NB4 (cell line): Measurements from ENCODE around the gene ZNF326.
A peak's percentile ranks its signal among the peaks of the same experiment; 100 is the strongest.
"Not testable (repeated sequence)": the region's sequence is repeated elsewhere in the genome, so short reads cannot be mapped to it uniquely, and the experiment has no call there.

Experiments
- DNase-seq: peaks from one replicate; pipeline ENCODE4 v3.0.0; 2010; ENCODE audit warnings: low read depth
- H3K4me3 ChIP-seq: one replicate; pipeline ENCODE4 v1.5.1; 2011; ENCODE audit warnings: mild to moderate bottlenecking, low read depth, low read length, moderate library complexity
- MYC ChIP-seq: IDR thresholded peaks from 2 replicates; pipeline ENCODE4 v1.6.1; 2011; ENCODE audit warnings: low read depth, low read length
- POLR2A ChIP-seq: IDR thresholded peaks from 2 replicates; pipeline ENCODE4 v1.6.1; 2011; ENCODE audit warnings: mild to moderate bottlenecking; ENCODE audit not compliant: insufficient read length; ENCODE audit errors: extremely low read depth
- TF ChIP-seq, protein P1 (sequence below): IDR thresholded peaks from one replicate; pipeline ENCODE4 v1.5.1; 2012; ENCODE audit warnings: low read depth, low read length
- TF ChIP-seq, protein P2 (sequence below): IDR thresholded peaks from 2 replicates; pipeline ENCODE4 v1.6.1; 2011; ENCODE audit warnings: low read depth, low read length

The ZNF326 gene

DNA sequence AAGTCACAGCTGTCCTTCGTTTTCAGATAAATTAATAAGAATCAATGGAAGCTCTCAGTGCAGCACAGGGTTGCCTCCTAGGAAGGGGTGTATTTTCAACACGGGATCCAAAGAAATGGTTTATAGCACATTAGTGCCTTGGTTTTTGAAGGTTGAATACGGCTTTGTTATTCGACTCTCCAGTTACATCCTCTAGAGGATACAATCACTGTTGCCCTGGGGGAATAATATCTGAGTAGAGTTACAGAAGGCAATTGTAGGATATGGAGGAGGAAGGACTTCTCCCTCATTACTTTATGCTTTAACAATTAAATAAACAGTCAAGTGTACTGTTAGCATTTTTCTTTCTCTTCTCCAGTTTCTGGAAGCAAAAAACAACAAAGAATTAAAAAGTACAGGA, 14.3 kb upstream of the ZNF326 start:
- TF ChIP-seq POLR2A = no peak
- TF ChIP-seq, protein P1, sequence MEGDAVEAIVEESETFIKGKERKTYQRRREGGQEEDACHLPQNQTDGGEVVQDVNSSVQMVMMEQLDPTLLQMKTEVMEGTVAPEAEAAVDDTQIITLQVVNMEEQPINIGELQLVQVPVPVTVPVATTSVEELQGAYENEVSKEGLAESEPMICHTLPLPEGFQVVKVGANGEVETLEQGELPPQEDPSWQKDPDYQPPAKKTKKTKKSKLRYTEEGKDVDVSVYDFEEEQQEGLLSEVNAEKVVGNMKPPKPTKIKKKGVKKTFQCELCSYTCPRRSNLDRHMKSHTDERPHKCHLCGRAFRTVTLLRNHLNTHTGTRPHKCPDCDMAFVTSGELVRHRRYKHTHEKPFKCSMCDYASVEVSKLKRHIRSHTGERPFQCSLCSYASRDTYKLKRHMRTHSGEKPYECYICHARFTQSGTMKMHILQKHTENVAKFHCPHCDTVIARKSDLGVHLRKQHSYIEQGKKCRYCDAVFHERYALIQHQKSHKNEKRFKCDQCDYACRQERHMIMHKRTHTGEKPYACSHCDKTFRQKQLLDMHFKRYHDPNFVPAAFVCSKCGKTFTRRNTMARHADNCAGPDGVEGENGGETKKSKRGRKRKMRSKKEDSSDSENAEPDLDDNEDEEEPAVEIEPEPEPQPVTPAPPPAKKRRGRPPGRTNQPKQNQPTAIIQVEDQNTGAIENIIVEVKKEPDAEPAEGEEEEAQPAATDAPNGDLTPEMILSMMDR = no peak
- TF ChIP-seq, protein P2, sequence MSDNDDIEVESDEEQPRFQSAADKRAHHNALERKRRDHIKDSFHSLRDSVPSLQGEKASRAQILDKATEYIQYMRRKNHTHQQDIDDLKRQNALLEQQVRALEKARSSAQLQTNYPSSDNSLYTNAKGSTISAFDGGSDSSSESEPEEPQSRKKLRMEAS = no peak
- TF ChIP-seq MYC = no peak
- DNase-seq = no peak
- H3K4me3 ChIP-seq = no peak overlapping the region

DNA sequence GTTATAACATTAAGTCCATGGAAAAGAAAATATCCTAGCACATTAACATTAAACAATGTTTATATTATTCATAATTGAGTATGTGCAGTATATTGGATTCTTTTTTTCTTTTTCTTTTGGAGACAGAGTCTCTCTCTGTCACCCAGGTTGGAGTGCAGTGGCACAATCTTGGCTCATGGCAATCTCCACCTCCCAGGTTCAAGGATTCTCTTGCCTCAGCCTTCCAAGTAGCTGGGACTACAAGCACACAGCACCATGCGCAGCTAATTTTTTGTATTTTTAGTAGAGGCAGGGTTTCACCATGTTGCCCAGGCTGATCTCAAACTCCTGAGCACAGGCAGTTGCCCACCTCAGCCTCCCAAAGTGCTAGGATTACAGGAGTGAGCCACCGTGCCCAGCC, 12.1 kb upstream of the ZNF326 start:
- DNase-seq, H3K4me3 ChIP-seq: not testable (repeated sequence)

DNA sequence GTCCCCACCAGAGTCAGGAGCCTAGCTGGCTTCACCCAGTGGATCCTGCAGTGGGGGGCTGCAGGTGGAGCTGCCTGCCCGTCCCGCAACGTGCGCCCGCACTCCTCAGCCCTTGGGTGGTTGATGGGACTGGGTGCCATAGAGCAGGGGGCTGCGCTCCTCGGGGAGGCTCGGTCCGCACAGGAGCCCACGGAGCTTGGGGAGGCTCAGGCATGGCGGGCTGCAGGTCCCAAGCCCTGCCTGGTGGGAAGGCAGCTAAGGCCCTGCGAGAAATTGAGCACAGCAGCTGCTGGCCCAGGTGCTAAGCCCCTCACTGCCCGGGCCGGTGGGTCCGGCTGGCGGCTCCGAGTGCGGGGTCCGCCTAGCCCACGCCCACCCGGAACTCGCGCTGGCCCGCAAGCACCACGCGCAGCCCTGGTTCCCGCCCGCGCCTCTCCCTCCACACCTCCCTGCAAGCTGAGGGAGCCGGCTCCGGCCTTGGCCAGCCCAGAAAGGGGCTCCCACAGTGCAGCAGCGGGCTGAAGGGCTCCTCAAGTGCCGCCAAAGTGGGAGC, 10.3 kb upstream of the ZNF326 start:
- H3K4me3 ChIP-seq, DNase-seq: not testable (repeated sequence)

DNA sequence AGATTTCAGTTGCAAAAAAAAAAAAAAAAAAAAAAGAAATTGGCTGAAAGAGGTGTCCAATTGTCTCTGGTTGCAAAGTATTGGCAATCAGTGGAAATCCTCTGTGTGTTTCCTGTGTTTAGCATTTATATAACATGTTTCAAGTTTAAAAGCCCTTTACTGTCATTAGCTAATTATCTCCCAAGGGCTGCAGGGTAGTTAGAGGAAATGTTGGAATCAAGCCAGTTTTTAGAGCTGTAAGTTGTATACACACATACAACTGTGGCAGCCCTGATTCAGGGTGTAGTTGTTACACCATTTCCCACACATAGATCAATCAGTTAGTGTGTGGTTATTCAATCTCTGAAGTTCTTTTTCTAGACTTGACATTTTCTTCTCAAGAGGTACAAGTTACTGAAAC, 8.9 kb upstream of the ZNF326 start:
- no peak overlapping the region for H3K4me3 ChIP-seq
- TF ChIP-seq POLR2A (no peak), MYC (no peak)
- TF ChIP-seq, protein P2 = no peak
- TF ChIP-seq, protein P1 = no peak
- no peak for DNase-seq

DNA sequence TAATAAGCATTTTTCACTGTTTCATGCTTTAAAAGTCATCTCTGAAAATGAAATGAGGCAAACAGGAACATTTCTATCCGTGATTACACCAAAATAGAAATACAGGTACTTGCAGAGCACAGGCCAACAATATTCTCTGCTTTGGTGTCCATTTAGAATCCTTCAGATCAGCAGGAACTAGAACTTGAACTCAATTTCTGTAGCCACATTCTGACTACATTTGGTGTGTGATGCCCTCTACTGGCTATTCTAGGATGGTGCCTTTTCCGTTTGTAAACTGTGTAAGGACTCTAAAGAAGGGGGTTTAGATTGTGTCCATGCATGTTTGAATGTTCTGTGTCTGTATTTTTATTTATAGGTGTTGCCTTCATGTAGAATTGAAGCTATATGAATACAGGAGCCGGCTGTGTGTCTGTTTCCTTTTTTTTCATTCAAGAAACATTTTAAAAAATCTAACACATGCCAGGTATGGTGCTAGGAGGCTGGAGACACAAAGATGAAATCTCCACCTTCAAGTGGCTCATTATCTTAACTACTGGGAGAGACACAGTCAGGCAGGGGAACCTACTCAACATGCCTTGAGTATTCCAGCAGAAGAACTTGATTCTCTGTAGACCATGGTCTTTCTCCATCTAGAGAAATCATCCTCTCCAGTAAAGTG, 7.6 kb upstream of the ZNF326 start:
- peak; percentile 80 for DNase-seq
- H3K4me3 ChIP-seq = no peak overlapping the region
- TF ChIP-seq MYC (no peak), POLR2A (no peak)
- TF ChIP-seq, protein P1 = peak; percentile 80
- TF ChIP-seq, protein P2 = no peak

DNA sequence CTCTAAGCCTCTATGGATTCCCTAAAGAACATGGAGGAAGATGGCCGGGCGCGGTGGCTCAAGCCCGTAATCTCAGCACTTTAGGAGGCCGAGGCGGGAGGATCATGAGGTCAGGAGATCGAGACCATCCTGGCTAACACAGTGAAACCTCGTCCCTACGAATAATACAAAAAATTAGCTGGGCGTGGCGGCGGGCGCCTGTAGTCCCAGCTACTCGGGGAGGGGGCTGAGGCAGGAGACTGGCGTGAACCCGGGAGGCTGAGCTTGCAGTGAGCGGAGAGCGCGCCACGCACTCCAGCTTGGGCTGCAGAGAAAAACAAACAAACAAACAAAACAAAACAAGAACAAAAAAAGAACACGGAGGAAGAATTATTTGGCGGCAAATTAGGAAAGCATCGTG, 5.8 kb upstream of the ZNF326 start:
- no peak overlapping the region for H3K4me3 ChIP-seq
- DNase-seq = no peak
- TF ChIP-seq POLR2A = no peak
- TF ChIP-seq, protein P2 = no peak
- no peak for TF ChIP-seq MYC
- TF ChIP-seq, protein P1 = no peak

DNA sequence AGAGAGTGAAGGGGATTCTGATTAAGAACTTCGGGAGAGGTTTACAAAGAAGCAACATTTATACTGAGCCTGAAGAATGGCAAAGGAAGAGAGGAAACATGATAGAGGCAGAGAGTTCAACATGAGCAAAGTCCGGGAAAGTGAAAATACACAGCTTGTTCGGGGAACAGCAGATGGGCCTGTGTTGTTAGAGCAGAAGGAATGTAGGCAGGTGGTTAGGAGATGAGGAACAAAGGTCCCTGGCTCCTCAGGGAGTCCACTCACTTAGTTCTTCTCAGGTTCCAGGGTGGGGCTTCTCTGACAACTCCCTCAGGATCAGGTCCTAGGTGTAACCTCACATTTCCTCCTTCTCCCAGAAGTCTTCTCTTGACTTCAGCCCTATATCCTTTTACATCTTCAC, 5.1 kb upstream of the ZNF326 start:
- DNase-seq = no peak
- no peak overlapping the region for H3K4me3 ChIP-seq
- TF ChIP-seq, protein P1 = no peak
- TF ChIP-seq MYC (no peak), POLR2A (no peak)
- TF ChIP-seq, protein P2 = no peak
